ENCODE results near the gene KRTAP23-1.

The KRTAP23-1 gene

GRCh38 chr21:30305136-30305535, 43.3 kb downstream of the KRTAP23-1 start:
- no peak for DNase-seq

Measured in NCI-H2227 treated with DMSO at 0.1 percent for 48 hours (cell line).